MM.1S (cell line): Measurements from ENCODE around the gene KCNH1.

Experiments used
- DNase-seq: peaks from one replicate; pipeline ENCODE4 v3.0.0-alpha.2; 2015
- H2AFZ ChIP-seq: fragments of 300-600 bp; sonication (generic); 2 replicates; pipeline ENCODE4 v1.6.0; 2016; ENCODE audit warnings: antibody characterized with exemption, low read length
- H3F3A ChIP-seq: fragments of 300-600 bp; sonication (generic); 2 replicates; pipeline ENCODE4 v1.6.1; 2016; ENCODE audit warnings: mild to moderate bottlenecking, antibody characterized with exemption, low read length, moderate library complexity, mixed read lengths; ENCODE audit not compliant: insufficient read depth
- H3K27ac ChIP-seq: fragments of 300-600 bp; sonication (generic); 2 replicates; pipeline ENCODE4 v1.5.1; 2016; ENCODE audit warnings: mild to moderate bottlenecking, low read length
- H3K27me3 ChIP-seq: fragments of 300-600 bp; sonication (generic); replicated peaks from 2 replicates; pipeline ENCODE4 v1.6.0; 2016; ENCODE audit warnings: low read length; ENCODE audit not compliant: insufficient read depth
- H3K36me3 ChIP-seq: fragments of 300-600 bp; sonication (generic); replicated peaks from 2 replicates; pipeline ENCODE4 v1.6.1; 2016; ENCODE audit warnings: mild to moderate bottlenecking, low read length, mixed read lengths; ENCODE audit not compliant: insufficient read depth
- H3K4me1 ChIP-seq: fragments of 300-600 bp; sonication (generic); 2 replicates; pipeline ENCODE4 v1.6.1; 2016; ENCODE audit warnings: low read length, mixed read lengths
- H3K4me2 ChIP-seq: fragments of 300-600 bp; sonication (generic); 2 replicates; pipeline ENCODE4 v1.6.0; 2016; ENCODE audit warnings: low read depth, low read length
- H3K4me3 ChIP-seq: fragments of 300-600 bp; sonication (generic); 2 replicates; pipeline ENCODE4 v1.5.1; 2016; ENCODE audit warnings: low read length, mixed read lengths
- H3K79me2 ChIP-seq: fragments of 300-600 bp; sonication (generic); 2 replicates; pipeline ENCODE4 v1.6.1; 2016; ENCODE audit warnings: mixed run types, low read length, mixed read lengths
- H3K9ac ChIP-seq: fragments of 300-600 bp; sonication (generic); 2 replicates; pipeline ENCODE4 v1.6.1; 2016; ENCODE audit warnings: low read length, mixed read lengths
- H3K9me2 ChIP-seq: fragments of 300-600 bp; sonication (generic); replicated peaks from 2 replicates; pipeline ENCODE4 v1.6.1; 2016; ENCODE audit warnings: mild to moderate bottlenecking, low read length, mixed read lengths; ENCODE audit not compliant: insufficient read depth
- H3K9me3 ChIP-seq: fragments of 300-600 bp; sonication (generic); replicated peaks from 2 replicates; pipeline ENCODE4 v1.6.1; 2016; ENCODE audit warnings: mild to moderate bottlenecking, low read length, mixed read lengths; ENCODE audit not compliant: insufficient read depth
- H4K20me1 ChIP-seq: fragments of 300-600 bp; sonication (generic); 2 replicates; pipeline ENCODE4 v1.6.1; 2016; ENCODE audit warnings: mild to moderate bottlenecking, low read length, moderate library complexity, mixed read lengths; ENCODE audit not compliant: insufficient read depth
- EZH2 ChIP-seq: fragments of 300-600 bp; sonication (generic); optimal IDR thresholded peaks from 2 replicates; pipeline ENCODE3; 2017; ENCODE audit warnings: low read depth, mild to moderate bottlenecking, antibody characterized with exemption, low read length, mixed read lengths
- EZH2phosphoT487 ChIP-seq: fragments of 300-600 bp; sonication (generic); IDR thresholded peaks from 2 replicates; pipeline ENCODE4 v1.6.1; 2018; ENCODE audit warnings: antibody characterized with exemption, low read length
- TF ChIP-seq, protein P1 (sequence below): fragments of 300-600 bp; sonication (generic); IDR thresholded peaks from 2 replicates; pipeline ENCODE4 v1.5.1; 2016; ENCODE audit warnings: antibody characterized with exemption, low read length, mixed read lengths

The KCNH1 gene

DNA sequence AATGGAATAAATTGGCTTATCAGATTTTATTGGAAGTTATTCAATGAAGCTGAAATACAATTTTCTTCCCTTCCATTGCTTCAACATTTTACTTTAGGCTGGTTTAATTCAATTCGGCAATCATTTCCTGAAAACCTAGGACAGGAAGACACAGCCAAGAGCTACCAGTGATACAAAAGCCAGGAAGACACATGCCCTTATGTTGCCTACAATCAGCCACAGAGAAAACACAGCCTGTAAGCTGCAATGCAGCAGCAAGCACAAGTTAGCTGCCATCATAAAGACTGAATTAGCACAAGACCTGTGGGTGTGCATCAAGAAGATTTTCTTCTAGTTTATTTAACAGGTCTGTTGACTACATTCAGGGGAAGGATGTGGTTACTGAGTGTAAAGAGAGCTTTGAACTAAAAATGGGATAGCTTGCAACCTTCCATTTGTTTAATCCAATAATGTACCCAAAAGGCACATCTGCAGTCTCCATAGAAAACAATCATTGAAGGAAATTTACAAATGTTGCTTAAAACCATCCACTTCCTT lies 193.8 kb downstream of the KCNH1 start:
- no peaks in the 10 kb centered on the region for H3K9me2 ChIP-seq
- no peaks in the 10 kb centered on the region for H3K36me3 ChIP-seq
- H3K4me2 ChIP-seq, result no peak overlapping the region
- H4K20me1 ChIP-seq, result no peaks in the 10 kb centered on the region
- no peak overlapping the region for H2AFZ ChIP-seq
- DNase-seq, result no peak
- H3K9ac ChIP-seq, result no peak overlapping the region
- H3K4me1 ChIP-seq, result no peaks in the 10 kb centered on the region
- H3K4me3 ChIP-seq, result no peak overlapping the region
- TF ChIP-seq, protein P1, sequence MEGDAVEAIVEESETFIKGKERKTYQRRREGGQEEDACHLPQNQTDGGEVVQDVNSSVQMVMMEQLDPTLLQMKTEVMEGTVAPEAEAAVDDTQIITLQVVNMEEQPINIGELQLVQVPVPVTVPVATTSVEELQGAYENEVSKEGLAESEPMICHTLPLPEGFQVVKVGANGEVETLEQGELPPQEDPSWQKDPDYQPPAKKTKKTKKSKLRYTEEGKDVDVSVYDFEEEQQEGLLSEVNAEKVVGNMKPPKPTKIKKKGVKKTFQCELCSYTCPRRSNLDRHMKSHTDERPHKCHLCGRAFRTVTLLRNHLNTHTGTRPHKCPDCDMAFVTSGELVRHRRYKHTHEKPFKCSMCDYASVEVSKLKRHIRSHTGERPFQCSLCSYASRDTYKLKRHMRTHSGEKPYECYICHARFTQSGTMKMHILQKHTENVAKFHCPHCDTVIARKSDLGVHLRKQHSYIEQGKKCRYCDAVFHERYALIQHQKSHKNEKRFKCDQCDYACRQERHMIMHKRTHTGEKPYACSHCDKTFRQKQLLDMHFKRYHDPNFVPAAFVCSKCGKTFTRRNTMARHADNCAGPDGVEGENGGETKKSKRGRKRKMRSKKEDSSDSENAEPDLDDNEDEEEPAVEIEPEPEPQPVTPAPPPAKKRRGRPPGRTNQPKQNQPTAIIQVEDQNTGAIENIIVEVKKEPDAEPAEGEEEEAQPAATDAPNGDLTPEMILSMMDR, result no peak
- TF ChIP-seq EZH2, result no peak
- no peak for TF ChIP-seq EZH2phosphoT487
- no peaks in the 10 kb centered on the region for H3K9me3 ChIP-seq
- no peak overlapping the region for H3K27ac ChIP-seq
- H3F3A ChIP-seq, result no peaks in the 10 kb centered on the region
- H3K27me3 ChIP-seq, result no peaks in the 10 kb centered on the region
- H3K79me2 ChIP-seq, result no peaks in the 10 kb centered on the region

DNA sequence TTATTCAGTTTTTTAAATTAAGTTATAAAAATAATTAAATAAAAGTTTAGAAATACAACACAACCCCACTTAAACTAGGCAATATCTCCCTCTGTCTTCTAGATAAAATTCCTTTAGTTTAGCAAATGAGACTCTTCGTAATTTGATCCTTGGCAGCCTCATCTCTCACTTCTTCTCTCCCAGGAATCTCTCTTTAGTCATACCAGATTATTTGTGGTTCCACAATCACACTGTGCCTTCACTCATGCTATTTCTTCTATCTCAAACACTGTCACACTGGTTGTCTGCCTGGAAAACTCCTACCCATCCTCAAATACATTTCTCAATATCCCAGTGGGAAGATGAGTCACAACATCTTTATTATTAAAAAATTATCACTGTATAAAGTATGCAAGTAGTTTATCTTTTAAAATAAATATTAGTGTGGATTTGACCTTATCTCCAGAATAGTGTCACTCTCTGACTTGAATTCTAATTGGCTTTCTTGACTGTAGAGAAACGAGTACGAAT lies 195.5 kb downstream of the KCNH1 start:
- Histone ChIP-seq H3K4me1 (no peaks in the 10 kb centered on the region), H3K9me2 (no peaks in the 10 kb centered on the region), H3K27me3 (no peaks in the 10 kb centered on the region), H2AFZ (no peak overlapping the region), H3F3A (no peaks in the 10 kb centered on the region), H3K79me2 (no peaks in the 10 kb centered on the region), H3K9ac (no peak overlapping the region), H3K36me3 (no peaks in the 10 kb centered on the region), H3K4me3 (no peak overlapping the region), H3K27ac (no peak overlapping the region), H3K4me2 (no peak overlapping the region), H4K20me1 (no peaks in the 10 kb centered on the region), H3K9me3 (no peaks in the 10 kb centered on the region)
- no peak for DNase-seq
- TF ChIP-seq EZH2 (no peak), EZH2phosphoT487 (no peak)
- TF ChIP-seq, protein P1, result no peak

GRCh38 chr1:210937846-210938245 lies 196.1 kb downstream of the KCNH1 start:
- Histone ChIP-seq H3K36me3 (no peaks in the 10 kb centered on the region), H4K20me1 (no peaks in the 10 kb centered on the region), H2AFZ (no peak overlapping the region), H3K27me3 (no peaks in the 10 kb centered on the region), H3K4me3 (no peak overlapping the region), H3F3A (no peaks in the 10 kb centered on the region), H3K4me1 (no peaks in the 10 kb centered on the region), H3K9me3 (no peaks in the 10 kb centered on the region), H3K79me2 (no peaks in the 10 kb centered on the region), H3K27ac (no peak overlapping the region), H3K9me2 (no peaks in the 10 kb centered on the region), H3K9ac (no peak overlapping the region), H3K4me2 (no peak overlapping the region)
- no peak for TF ChIP-seq EZH2phosphoT487
- TF ChIP-seq, protein P1, result no peak
- no peak for TF ChIP-seq EZH2
- DNase-seq, result no peak
